T-cell (primary cell): ENCODE data around the gene SATB2. TPM values are rescaled to one million over a fixed set of nuclear protein-coding genes. Genes with fewer than 3 reads are reported as not detected.

Source experiments
- ATAC-seq, 4 experiments: fragments of 200-7000 bp in 3 of 4; fragments of 150-1000 bp in 1 of 4; cut with Tn5 transposase; replicated peaks in 1 of 4; 1 replicate in 3 of 4; 2 replicates in 1 of 4; pipeline ENCODE4 v1.10.0; 2021; ENCODE audit warnings: moderate library complexity in 3 of 4, mild to moderate bottlenecking in 2 of 4, moderate number of reproducible peaks in 1 of 4
- CTCF ChIA-PET, 2 donors: fragments of 300-600 bp; sonication (Branson Sonifier 250); formaldehyde crosslinking; loops; one replicate each; lab custom pipeline; 2022; ENCODE audit warnings: antibody characterized with exemption in 2 of 2; lab: Charles Lee
- POLR2A ChIA-PET, 2 donors: fragments of 300-600 bp; sonication (Branson Sonifier 250); formaldehyde crosslinking; loops; one replicate each; lab custom pipeline; 2022; ENCODE audit warnings: antibody characterized with exemption in 2 of 2; lab: Charles Lee
- DNase-seq, 35 experiments: peaks; one replicate each; pipeline versions ENCODE4 v3.0.0 to v3.0.0-alpha.2; 2013 to 2023
- H3K27ac ChIP-seq: one replicate; pipeline ENCODE4 v1.5.1; 2013; ENCODE audit warnings: low read length
- H3K27me3 ChIP-seq, 2 experiments: replicated peaks in 1 of 2; 1 replicate in 1 of 2; 2 replicates in 1 of 2; pipeline versions ENCODE4 v1.6.1 to v1.7.0; 2013; ENCODE audit warnings: low read length in 1 of 2, mixed read lengths in 1 of 2; ENCODE audit not compliant: control insufficient read depth in 2 of 2, insufficient read depth in 2 of 2; ENCODE audit errors: extremely low read depth in 1 of 2
- H3K36me3 ChIP-seq, 2 donors: 1 replicate in 1 of 2; 2 replicates in 1 of 2; pipeline versions ENCODE4 v1.6.1 to v1.7.0; 2013; ENCODE audit warnings: low read length in 1 of 2; ENCODE audit not compliant: control insufficient read depth in 2 of 2, insufficient read depth in 1 of 2; ENCODE audit errors: extremely low read depth in 1 of 2
- H3K4me1 ChIP-seq, 2 experiments: 1 replicate in 1 of 2; 2 replicates in 1 of 2; pipeline versions ENCODE4 v1.6.1 to v1.7.0; 2013; ENCODE audit warnings: low read length in 2 of 2, mixed read lengths in 1 of 2; ENCODE audit not compliant: insufficient read depth in 2 of 2, control insufficient read depth in 1 of 2; ENCODE audit errors: extremely low read depth in 1 of 2
- H3K4me3 ChIP-seq, 2 donors: 1 replicate in 1 of 2; 2 replicates in 1 of 2; pipeline versions ENCODE4 v1.5.1 to v1.7.0; 2013; ENCODE audit warnings: mild to moderate bottlenecking in 2 of 2, low read length in 1 of 2, moderate library complexity in 1 of 2; ENCODE audit not compliant: control insufficient read depth in 1 of 2; ENCODE audit errors: extremely low read depth in 1 of 2
- H3K9me3 ChIP-seq: 2 replicates; pipeline ENCODE4 v1.7.0; 2013
- H3K27ac Mint-ChIP-seq, 2 donors: one replicate each; pipeline ENCODE4 v1.8.0; 2020 to 2021; ENCODE audit warnings: mild to moderate bottlenecking in 2 of 2, mixed read lengths in 2 of 2
- H3K27me3 Mint-ChIP-seq, 2 donors: one replicate each; pipeline ENCODE4 v1.8.0; 2021 to 2022; ENCODE audit warnings: mixed read lengths in 2 of 2
- H3K36me3 Mint-ChIP-seq: one replicate; pipeline ENCODE4 v1.8.0; 2021; ENCODE audit warnings: mixed read lengths
- H3K4me1 Mint-ChIP-seq, 3 donors: one replicate each; pipeline ENCODE4 v1.8.0; 2020 to 2022; ENCODE audit warnings: mixed read lengths in 3 of 3, mild to moderate bottlenecking in 1 of 3
- H3K4me3 Mint-ChIP-seq, 3 donors: one replicate each; pipeline ENCODE4 v1.8.0; 2020 to 2022; ENCODE audit warnings: mild to moderate bottlenecking in 3 of 3, mixed read lengths in 3 of 3, moderate library complexity in 3 of 3
- H3K9me3 Mint-ChIP-seq, 3 donors: one replicate each; pipeline ENCODE4 v1.8.0; 2020 to 2022; ENCODE audit warnings: mixed read lengths in 3 of 3
- WGBS: methylation state at CpG from one replicate; pipeline ENCODE4 v1.1.5; 2013; ENCODE audit warnings: missing lambda C conversion rate; ENCODE audit not compliant: insufficient coverage; 5-methylcytosine and 5-hydroxymethylcytosine counted together
- total RNA-seq, 35 experiments: library from RNA in 6 of 35; stranded (reverse) in 6 of 35; fragments of 120-200 nt in 1 of 35; gene quantifications; one replicate each; pipeline versions ENCODE4 v1.2.1 to v1.2.4 and lab custom pipeline; 2013 to 2026

The SATB2 gene
- total RNA-seq, 5 donors from 2014 or later (not counting 1 experiment from before 2014, with no cell fraction given), result 0.15 to 0.54 (median 0.23) TPM

GRCh38 chr2:199383021-199383420 lies 74.7 kb downstream of the SATB2 start:
- ATAC-seq (no peak), DNase-seq (no peak)
- Histone ChIP-seq H3K27ac (no peak overlapping the region), H3K9me3 (no peaks in the 10 kb centered on the region), H3K4me3 (no peak overlapping the region), H3K4me1 (no peaks in the 10 kb centered on the region), H3K27me3 (peaks cover 0 to 9% of the 10 kb centered on the region in 2 experiments), H3K36me3 (no peaks in the 10 kb centered on the region)
- POLR2A ChIA-PET, result no interaction called here
- H3K27me3 Mint-ChIP-seq, result peaks cover 13 to 32% of the 10 kb centered on the region in 2 donors
- H3K27ac Mint-ChIP-seq, result no peak overlapping the region
- no peaks in the 10 kb centered on the region for H3K4me1 Mint-ChIP-seq
- H3K36me3 Mint-ChIP-seq, result no peaks in the 10 kb centered on the region
- CTCF ChIA-PET, result no interaction called here
- no peak overlapping the region for H3K4me3 Mint-ChIP-seq
- WGBS, result 83% methylated on average over 2 of the region's 4 CpGs
- no peaks in the 10 kb centered on the region for H3K9me3 Mint-ChIP-seq

- 10% methylated on average over 6 of the region's 6 CpGs for WGBS
- H3K36me3 Mint-ChIP-seq, result no peaks in the 10 kb centered on the region
- Histone ChIP-seq H3K4me3 (no peak overlapping the region), H3K27ac (no peak overlapping the region), H3K9me3 (no peaks in the 10 kb centered on the region), H3K27me3 (peaks cover 0 to 10% of the 10 kb centered on the region in 2 experiments), H3K36me3 (no peaks in the 10 kb centered on the region), H3K4me1 (no peaks in the 10 kb centered on the region)
- ATAC-seq (no peak), DNase-seq (no peak)
- H3K9me3 Mint-ChIP-seq, result peaks cover 0 to 4% (median 0%) of the 10 kb centered on the region in 3 donors
- ChIA-PET POLR2A (no interaction called here), CTCF (no interaction called here)
- peaks cover 13 to 39% of the 10 kb centered on the region in 2 donors for H3K27me3 Mint-ChIP-seq
- no peak overlapping the region for H3K4me3 Mint-ChIP-seq
- no peak overlapping the region for H3K27ac Mint-ChIP-seq
- no peaks in the 10 kb centered on the region for H3K4me1 Mint-ChIP-seq
Measured at GRCh38 chr2:199382091-199382490, 75.6 kb downstream of the SATB2 start.

GRCh38 chr2:199381531-199381930 lies 76.2 kb downstream of the SATB2 start:
- Histone ChIP-seq H3K4me3 (no peak overlapping the region), H3K9me3 (no peaks in the 10 kb centered on the region), H3K36me3 (no peaks in the 10 kb centered on the region), H3K27ac (no peak overlapping the region), H3K27me3 (peaks cover 0 to 10% of the 10 kb centered on the region in 2 experiments), H3K4me1 (no peaks in the 10 kb centered on the region)
- DNase-seq (no peak), ATAC-seq (no peak)
- ChIA-PET CTCF (no interaction called here), POLR2A (no interaction called here)
- H3K9me3 Mint-ChIP-seq, result peaks cover 0 to 4% (median 0%) of the 10 kb centered on the region in 3 donors
- no peak overlapping the region for H3K27ac Mint-ChIP-seq
- peaks cover 10 to 37% of the 10 kb centered on the region in 2 donors for H3K27me3 Mint-ChIP-seq
- no CpG with 5 or more reads among the region's 6 CpGs for WGBS
- no peak overlapping the region for H3K4me3 Mint-ChIP-seq
- H3K36me3 Mint-ChIP-seq, result no peaks in the 10 kb centered on the region
- no peaks in the 10 kb centered on the region for H3K4me1 Mint-ChIP-seq

- ChIA-PET CTCF (no interaction called here), POLR2A (interaction anchor here in 1 of 2 donors (0.5 kb wide), 1 partner anchor 29 kb away, joined by 5 read pairs; no protein-coding TSS in a partner anchor)
- H3K27me3 Mint-ChIP-seq, result peaks cover 7 to 35% of the 10 kb centered on the region in 2 donors
- Histone ChIP-seq H3K9me3 (no peaks in the 10 kb centered on the region), H3K27me3 (peaks cover 0 to 10% of the 10 kb centered on the region in 2 experiments), H3K4me3 (no peak overlapping the region), H3K36me3 (no peaks in the 10 kb centered on the region), H3K27ac (no peak overlapping the region), H3K4me1 (no peaks in the 10 kb centered on the region)
- H3K9me3 Mint-ChIP-seq, result peaks cover 0 to 4% (median 0%) of the 10 kb centered on the region in 3 donors
- ATAC-seq, result no peak
- no peak for DNase-seq
- H3K27ac Mint-ChIP-seq, result no peak overlapping the region
- H3K4me3 Mint-ChIP-seq, result no peak overlapping the region
- no CpG with 5 or more reads among the region's 2 CpGs for WGBS
- H3K36me3 Mint-ChIP-seq, result no peaks in the 10 kb centered on the region
- no peaks in the 10 kb centered on the region for H3K4me1 Mint-ChIP-seq
Measured at GRCh38 chr2:199378948-199379650, 78.6 kb downstream of the SATB2 start.

GRCh38 chr2:199370150-199370780 lies 87.5 kb downstream of the SATB2 start:
- CTCF ChIA-PET, result no interaction called here
- H3K4me3 Mint-ChIP-seq, result no peak overlapping the region
- Histone ChIP-seq H3K9me3 (no peaks in the 10 kb centered on the region), H3K4me3 (no peak overlapping the region), H3K27me3 (peaks cover 0 to 2% of the 10 kb centered on the region in 2 experiments), H3K27ac (no peak overlapping the region), H3K36me3 (no peaks in the 10 kb centered on the region), H3K4me1 (no peaks in the 10 kb centered on the region)
- POLR2A ChIA-PET, result no interaction called here
- no peak overlapping the region for H3K27ac Mint-ChIP-seq
- H3K9me3 Mint-ChIP-seq, result no peaks in the 10 kb centered on the region
- H3K4me1 Mint-ChIP-seq, result no peaks in the 10 kb centered on the region
- 83% methylated on average over 4 of the region's 6 CpGs for WGBS
- peaks cover 8 to 17% of the 10 kb centered on the region in 2 donors for H3K27me3 Mint-ChIP-seq
- no peak for DNase-seq
- H3K36me3 Mint-ChIP-seq, result no peaks in the 10 kb centered on the region
- ATAC-seq, result no peak

GRCh38 chr2:199366406-199366805 lies 91.3 kb downstream of the SATB2 start:
- Mint-ChIP-seq H3K27ac (no peak overlapping the region), H3K9me3 (peaks cover 0 to 1% (median 0%) of the 10 kb centered on the region in 3 donors), H3K27me3 (peaks cover 8 to 16% of the 10 kb centered on the region in 2 donors), H3K4me1 (no peaks in the 10 kb centered on the region), H3K4me3 (no peak overlapping the region), H3K36me3 (no peaks in the 10 kb centered on the region)
- H3K9me3 ChIP-seq, result no peaks in the 10 kb centered on the region
- 17% methylated on average over 2 of the region's 2 CpGs for WGBS
- no peak overlapping the region for H3K4me3 ChIP-seq
- no peak for ATAC-seq
- no peaks in the 10 kb centered on the region for H3K36me3 ChIP-seq
- H3K27ac ChIP-seq, result no peak overlapping the region
- DNase-seq, result no peak
- no peaks in the 10 kb centered on the region for H3K4me1 ChIP-seq
- ChIA-PET POLR2A (no interaction called here), CTCF (no interaction called here)
- peaks cover 0 to 2% of the 10 kb centered on the region in 2 experiments for H3K27me3 ChIP-seq
